ENCODE measurements around the gene SGSM2.

- TF ChIP-seq REST (IDR thresholded peaks at IDR 0.05; ENCODE audit: low read depth) (no peak), RAD21 (IDR thresholded peaks at IDR 0.05; ENCODE audit: low read depth) (no peak), TAF1 (IDR thresholded peaks at IDR 0.05; ENCODE audit: low read depth) (no peak), EP300 (IDR thresholded peaks at IDR 0.05; ENCODE audit: borderline replicate concordance) (no peak), TCF12 (IDR thresholded peaks at IDR 0.05; ENCODE audit: low read depth) (no peak)
Observed at GRCh38 chr17:2302778-2303203, 34.5 kb upstream of the SGSM2 start.

All from Ishikawa (cell line).